GM18517 (cell line): ENCODE data around the gene CAMK2G.

ENCODE experiments used
- ATAC-seq: cut with Tn5 transposase; IDR thresholded peaks from one replicate; pipeline ENCODE4 v1.9.1; 2021; ENCODE audit warnings: mild to moderate bottlenecking, moderate library complexity; ENCODE audit not compliant: unreplicated experiment

CAMK2G gene

DNA sequence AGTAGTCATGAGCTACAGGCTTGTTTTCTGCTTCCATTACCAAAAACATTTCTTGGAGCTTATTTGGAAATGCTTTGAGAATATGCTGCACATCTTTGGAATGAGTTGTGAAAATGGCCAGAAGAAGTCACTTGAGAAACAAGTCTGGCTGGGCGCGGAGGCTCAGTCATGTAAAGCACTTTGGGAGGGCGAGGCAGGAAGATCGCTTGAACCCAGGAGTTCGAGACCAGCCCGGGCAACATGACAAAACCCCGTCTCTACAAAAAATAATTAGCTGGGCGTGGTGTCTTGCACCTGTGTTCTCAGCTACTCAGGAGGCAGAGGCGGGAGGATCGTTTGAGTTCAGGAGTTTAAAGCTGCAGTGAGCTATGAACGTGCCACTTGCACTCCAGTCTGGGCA is 93.4 kb downstream of the CAMK2G start:
- no peak for ATAC-seq

DNA sequence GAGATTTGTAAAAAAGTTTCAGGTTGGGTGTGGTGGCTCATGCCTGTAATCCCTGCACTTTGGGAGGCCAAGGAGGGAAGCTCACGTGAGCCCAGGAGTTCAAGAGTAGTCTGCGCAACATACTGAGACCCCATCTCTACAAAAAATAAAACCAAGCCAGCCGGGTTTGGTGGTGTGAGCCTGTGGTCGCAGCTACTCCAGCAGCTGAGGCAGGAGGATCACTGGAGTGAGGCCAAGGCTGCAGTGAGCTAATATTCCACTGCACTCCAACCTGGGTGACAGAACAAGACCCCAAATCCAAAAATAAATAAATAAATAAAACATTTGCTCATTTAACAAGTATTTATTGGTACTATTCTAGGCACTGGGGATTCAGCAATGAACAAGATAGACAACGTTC is 94.1 kb downstream of the CAMK2G start:
- no peak for ATAC-seq

DNA sequence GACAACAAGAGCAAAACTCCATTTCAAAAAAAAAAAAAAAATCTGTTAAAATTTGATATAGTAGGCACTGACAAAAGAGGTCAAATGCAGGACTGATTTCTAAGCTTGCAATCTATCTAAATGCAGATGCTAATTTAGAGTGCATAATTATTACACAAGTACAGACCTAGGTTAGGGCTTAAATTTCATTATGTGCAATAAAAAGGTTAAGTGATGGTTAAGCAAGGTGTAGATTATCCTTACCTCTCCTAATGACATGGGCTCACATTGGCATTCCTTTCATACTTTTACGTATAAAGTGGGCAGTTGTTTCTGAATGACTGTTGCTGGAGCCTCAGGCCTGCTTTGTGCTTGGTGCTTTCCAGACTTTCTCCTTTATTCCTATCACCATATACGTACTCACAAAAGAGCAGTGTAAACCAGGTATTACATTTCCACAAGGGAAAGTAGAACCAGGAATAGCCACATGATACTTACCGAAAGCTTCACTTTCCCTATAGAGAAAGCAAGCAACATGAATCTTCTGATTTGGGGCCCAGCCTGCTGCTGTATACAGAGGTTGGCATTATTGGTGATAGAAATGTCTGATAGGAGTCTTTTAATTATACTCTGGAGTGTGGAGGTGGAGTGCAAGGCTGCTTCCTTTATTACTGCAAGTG is 94.7 kb downstream of the CAMK2G start:
- no peak for ATAC-seq

DNA sequence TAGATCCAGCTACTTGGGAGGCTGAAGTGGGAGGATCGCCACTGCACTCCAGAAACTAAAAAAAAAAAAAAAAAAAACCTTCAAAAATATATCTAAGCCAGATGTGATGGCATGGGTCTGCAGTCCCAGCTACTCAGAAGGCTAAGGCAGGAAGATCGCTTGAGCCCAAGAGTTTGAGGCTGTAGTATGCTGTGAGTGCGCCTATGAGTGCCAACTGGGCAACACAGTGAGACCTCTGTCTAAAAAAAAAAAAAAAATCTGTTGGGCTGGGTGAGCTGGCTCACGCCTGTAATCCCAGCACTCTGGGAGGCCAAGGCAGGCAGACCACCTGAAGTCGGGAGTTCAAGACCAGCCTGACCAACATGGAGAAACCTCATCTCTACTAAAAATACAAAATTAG is 95.3 kb downstream of the CAMK2G start:
- no peak for ATAC-seq

DNA sequence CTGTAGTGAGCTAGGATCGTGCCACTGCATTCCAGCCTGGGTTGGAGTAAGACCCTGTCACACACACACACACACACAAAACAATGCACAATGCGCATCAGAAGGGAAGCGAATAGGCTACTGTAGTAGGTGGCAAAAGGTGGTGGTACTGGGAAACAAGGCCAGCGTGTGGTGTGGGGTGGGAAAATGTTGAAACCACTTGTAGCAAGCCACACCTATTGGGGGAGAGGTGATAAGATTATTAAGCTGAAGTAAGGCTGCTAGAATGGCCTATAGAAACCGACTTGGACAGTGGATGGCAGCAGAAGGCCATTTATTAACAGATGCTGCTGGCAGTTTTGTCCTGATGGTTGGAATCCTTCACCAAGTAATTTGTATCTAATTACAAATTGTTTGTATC is 99.7 kb downstream of the CAMK2G start:
- ATAC-seq, result no peak

DNA sequence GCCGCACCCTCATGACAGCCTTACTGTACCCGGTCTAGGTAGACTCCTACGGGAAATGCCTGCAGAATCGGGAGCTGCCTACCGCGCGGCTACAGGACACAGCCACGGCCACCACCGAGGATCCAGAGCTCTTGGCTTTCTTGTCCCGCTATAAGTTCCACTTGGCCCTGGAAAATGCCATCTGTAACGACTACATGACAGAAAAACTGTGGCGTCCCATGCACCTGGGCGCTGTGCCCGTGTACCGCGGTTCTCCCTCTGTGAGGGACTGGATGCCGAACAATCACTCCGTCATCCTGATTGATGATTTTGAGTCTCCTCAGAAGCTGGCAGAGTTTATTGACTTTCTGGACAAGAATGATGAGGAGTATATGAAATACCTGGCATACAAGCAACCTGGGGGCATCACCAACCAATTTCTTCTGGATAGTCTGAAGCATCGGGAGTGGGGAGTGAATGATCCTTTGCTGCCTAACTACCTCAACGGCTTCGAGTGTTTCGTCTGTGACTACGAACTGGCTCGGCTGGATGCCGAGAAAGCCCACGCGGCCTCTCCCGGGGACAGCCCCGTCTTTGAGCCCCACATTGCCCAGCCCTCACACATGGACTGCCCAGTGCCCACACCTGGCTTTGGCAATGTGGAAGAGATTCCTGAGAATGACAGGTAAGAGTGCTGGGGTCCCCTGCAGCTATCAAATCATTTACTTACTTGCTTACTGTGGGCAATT is 101.0 kb downstream of the CAMK2G start:
- ATAC-seq, result no peak

DNA sequence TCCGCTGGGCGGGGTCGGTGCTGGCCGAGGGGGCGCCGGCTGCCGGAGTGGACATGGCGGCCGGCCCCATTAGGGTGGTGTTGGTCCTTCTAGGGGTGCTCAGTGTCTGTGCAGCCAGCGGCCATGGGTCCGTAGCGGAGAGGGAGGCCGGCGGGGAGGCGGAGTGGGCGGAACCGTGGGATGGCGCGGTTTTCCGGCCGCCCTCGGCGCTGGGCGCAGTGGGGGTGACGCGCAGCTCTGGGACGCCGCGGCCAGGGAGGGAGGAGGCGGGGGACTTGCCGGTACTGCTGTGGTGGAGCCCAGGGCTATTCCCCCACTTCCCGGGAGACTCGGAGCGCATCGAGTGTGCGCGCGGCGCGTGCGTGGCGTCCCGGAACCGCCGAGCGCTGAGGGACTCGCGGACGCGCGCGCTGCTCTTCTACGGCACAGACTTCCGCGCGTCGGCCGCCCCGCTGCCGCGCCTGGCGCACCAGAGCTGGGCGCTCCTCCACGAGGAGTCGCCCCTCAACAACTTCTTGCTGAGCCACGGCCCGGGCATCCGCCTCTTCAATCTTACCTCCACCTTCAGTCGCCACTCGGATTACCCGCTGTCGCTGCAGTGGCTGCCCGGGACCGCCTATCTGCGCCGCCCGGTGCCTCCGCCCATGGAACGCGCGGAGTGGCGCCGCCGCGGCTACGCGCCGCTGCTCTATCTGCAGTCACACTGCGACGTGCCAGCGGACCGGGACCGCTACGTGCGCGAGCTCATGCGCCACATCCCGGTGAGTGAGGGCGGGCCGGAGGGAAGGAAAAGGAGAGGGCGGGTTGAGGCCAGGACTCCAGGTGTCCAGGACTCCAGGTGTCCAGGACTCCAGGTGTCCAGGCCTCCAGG is 101.8 kb downstream of the CAMK2G start:
- peak; percentile 51 for ATAC-seq

DNA sequence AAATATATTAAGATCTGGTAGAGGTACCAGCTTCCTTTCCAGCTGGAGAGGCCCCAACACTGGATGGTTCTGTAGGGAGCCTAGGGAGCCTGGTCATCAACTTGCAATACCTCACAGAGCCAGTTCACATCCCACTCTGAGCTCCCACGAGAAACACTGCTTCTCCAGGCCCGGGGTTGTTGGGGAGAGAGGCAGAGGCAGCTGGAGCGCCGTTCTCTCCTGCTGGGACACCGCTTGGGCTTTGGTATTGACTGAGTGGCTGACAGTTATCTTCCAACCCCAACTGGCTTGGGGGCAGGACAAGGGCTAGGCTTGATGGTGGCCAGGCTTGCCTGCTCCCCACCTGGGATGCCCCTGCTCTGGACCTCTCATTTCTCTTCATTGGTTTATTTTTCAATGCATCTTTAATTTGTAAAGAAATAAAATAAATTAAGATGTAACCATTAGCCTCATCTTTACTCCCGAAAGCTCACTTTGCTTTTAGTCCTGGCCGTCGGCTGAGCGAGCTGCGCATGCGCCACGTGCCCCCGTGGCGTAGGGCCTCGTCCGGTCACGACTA is 102.6 kb downstream of the CAMK2G start:
- ATAC-seq, result peak; percentile 52

DNA sequence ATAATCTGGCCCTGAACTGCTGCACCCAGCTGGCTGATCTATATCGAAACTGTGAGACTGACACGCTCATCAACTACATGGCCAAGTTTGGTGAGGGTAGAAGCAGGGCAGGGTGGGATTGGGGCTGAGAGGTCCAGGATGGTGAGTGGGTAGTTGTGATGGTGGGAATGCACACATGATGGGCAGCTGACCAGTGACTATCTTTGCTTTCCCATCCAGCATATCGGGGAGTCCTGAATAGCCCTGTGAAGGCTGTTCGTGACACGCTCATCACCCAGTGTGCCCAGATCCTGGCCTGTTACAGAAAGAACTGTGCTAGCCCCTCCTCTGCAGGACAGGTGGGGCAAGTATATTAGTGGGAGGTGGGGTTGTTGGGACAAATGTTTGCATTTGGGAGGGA is 105.0 kb downstream of the CAMK2G start:
- ATAC-seq, result no peak

DNA sequence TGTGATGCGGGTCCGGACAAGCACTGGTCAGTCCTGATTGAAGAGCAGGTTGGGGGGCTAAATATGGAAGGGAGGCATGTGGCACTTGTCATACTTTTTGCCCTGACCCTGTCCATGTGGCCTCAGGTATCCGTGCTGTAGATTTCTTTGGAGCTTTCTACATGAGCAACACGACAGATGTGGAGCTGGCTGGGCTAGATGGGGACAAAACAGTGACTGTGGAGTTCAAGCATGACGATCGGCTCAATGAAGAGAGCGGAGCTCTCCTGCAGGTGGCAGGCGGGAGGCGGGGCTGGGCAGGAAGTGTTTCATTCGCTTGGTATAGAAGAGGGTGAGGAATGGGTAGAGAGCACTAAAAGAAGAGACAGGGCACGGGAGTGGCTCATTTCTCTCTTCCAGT is 105.5 kb downstream of the CAMK2G start:
- ATAC-seq, result no peak

DNA sequence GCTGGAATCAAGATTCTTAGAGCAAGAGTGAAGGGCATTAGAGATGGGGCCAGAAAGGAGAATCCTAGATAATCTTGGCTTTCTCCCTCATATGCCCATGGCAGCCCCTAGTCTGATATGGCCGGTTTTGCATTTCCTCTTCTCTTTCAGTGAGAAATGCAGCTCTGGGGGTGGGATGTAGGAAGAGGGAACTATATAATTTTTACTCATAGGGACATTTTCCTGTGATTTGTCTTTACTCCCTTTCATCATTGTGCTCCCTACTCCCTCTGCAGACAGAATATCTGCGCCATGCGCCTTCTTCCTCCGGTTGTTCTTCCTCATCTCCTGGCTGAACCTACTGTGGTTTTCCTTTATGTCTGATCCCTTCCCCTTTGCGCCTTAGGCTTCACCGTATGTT is 109.3 kb downstream of the CAMK2G start:
- no peak for ATAC-seq

DNA sequence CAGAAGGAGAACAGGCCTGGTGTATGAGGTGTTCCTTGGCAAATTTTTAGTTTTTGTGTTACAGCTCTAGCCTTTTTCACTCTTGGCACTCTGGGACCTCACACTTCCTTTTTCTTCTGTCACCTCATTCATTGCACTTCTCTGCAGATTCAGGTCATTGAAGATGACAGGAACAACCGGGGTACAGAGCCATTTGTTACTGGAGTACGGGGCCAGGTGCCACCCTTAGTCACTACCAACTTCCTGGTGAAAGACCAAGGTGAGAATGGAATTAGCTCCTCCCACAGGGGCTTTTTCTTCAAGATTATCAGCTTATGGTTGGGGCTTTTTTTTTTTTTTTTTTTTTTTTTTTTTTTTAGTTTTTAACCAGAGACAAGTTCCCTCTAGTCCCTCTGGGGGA is 111.0 kb downstream of the CAMK2G start:
- ATAC-seq, result no peak

DNA sequence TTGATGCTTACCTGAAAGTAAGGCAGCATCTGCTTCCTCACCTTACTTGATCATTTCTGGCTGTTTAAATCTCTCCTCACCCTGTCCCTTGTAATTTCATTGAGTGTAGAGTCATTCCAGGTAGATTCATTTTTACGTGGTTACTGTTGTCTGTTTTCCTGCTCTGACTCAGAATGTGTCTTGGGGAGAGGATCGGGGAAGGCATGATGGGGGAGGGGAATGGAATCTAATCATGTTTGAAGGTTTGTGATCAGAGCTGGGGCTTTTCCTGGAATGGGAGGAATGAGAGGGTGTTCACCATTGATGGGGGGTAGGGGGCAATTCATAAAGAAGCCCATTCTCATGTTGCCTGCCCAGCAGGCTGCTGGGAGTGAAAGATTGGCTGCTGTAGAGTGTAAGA is 111.4 kb downstream of the CAMK2G start:
- ATAC-seq, result no peak
